ENCODE results near the gene UNKL.

UNKL gene

GRCh38 chr16:1455190-1456171 is 41.0 kb upstream of the UNKL start:
- no peaks in the 10 kb centered on the region for H3K27me3 ChIP-seq (ENCODE audit: insufficient read depth, poor library complexity, severe bottlenecking)
- no peak for TF ChIP-seq CTCF (IDR thresholded peaks at IDR 0.05; ENCODE audit: poor library complexity, severe bottlenecking)
- DNase-seq (ENCODE audit: low spot score) (no peak), ATAC-seq (ENCODE audit: low read depth) (no peak)
- H3K4me1 ChIP-seq (ENCODE audit: insufficient read depth, poor library complexity, severe bottlenecking), result no peaks in the 10 kb centered on the region
- H3K9me3 ChIP-seq (ENCODE audit: severe bottlenecking), result no peaks in the 10 kb centered on the region
- H3K27ac ChIP-seq (ENCODE audit: poor library complexity, severe bottlenecking), result no peak overlapping the region
- H3K36me3 ChIP-seq (ENCODE audit: low read depth), result 0 out of 2 replicates have a peak, but pooled peaks cover 2% of the 10 kb centered on the region
- no peak overlapping the region for H3K4me3 ChIP-seq (ENCODE audit: severe bottlenecking)

- no peak for TF ChIP-seq CTCF (IDR thresholded peaks at IDR 0.05; ENCODE audit: poor library complexity, severe bottlenecking)
- no peak for ATAC-seq (ENCODE audit: low read depth)
- Histone ChIP-seq H3K27me3 (ENCODE audit: insufficient read depth, poor library complexity, severe bottlenecking) (no peaks in the 10 kb centered on the region), H3K27ac (ENCODE audit: poor library complexity, severe bottlenecking) (no peak overlapping the region), H3K36me3 (ENCODE audit: low read depth) (0 out of 2 replicates have a peak, but pooled peaks cover 2% of the 10 kb centered on the region), H3K4me3 (ENCODE audit: severe bottlenecking) (no peak overlapping the region), H3K4me1 (ENCODE audit: insufficient read depth, poor library complexity, severe bottlenecking) (no peaks in the 10 kb centered on the region), H3K9me3 (ENCODE audit: severe bottlenecking) (no peaks in the 10 kb centered on the region)
- DNase-seq (ENCODE audit: low spot score), result no peak
Observed at GRCh38 chr16:1454561-1454960, 40.1 kb upstream of the UNKL start.

GRCh38 chr16:1453316-1453715 is 38.8 kb upstream of the UNKL start:
- ATAC-seq (ENCODE audit: low read depth) (no peak), DNase-seq (ENCODE audit: low spot score) (no peak)
- no peaks in the 10 kb centered on the region for H3K4me1 ChIP-seq (ENCODE audit: insufficient read depth, poor library complexity, severe bottlenecking)
- 0 out of 2 replicates have a peak, but pooled peaks cover 2% of the 10 kb centered on the region for H3K36me3 ChIP-seq (ENCODE audit: low read depth)
- H3K4me3 ChIP-seq (ENCODE audit: severe bottlenecking), result no peak overlapping the region
- H3K9me3 ChIP-seq (ENCODE audit: severe bottlenecking), result no peaks in the 10 kb centered on the region
- H3K27me3 ChIP-seq (ENCODE audit: insufficient read depth, poor library complexity, severe bottlenecking), result no peaks in the 10 kb centered on the region
- TF ChIP-seq CTCF (IDR thresholded peaks at IDR 0.05; ENCODE audit: poor library complexity, severe bottlenecking), result no peak
- no peak overlapping the region for H3K27ac ChIP-seq (ENCODE audit: poor library complexity, severe bottlenecking)

GRCh38 chr16:1452530-1452929 is 38.0 kb upstream of the UNKL start:
- Histone ChIP-seq H3K4me3 (ENCODE audit: severe bottlenecking) (no peak overlapping the region), H3K9me3 (ENCODE audit: severe bottlenecking) (no peaks in the 10 kb centered on the region), H3K4me1 (ENCODE audit: insufficient read depth, poor library complexity, severe bottlenecking) (no peaks in the 10 kb centered on the region), H3K27me3 (ENCODE audit: insufficient read depth, poor library complexity, severe bottlenecking) (no peaks in the 10 kb centered on the region), H3K36me3 (ENCODE audit: low read depth) (0 out of 2 replicates have a peak, but pooled peaks cover 2% of the 10 kb centered on the region), H3K27ac (ENCODE audit: poor library complexity, severe bottlenecking) (no peak overlapping the region)
- ATAC-seq (ENCODE audit: low read depth), result no peak
- DNase-seq (ENCODE audit: low spot score), result no peak
- no peak for TF ChIP-seq CTCF (IDR thresholded peaks at IDR 0.05; ENCODE audit: poor library complexity, severe bottlenecking)

Data from RWPE2 (cell line).